Measurements from ENCODE around the gene TPX2. TPM values are rescaled to one million over a fixed set of nuclear protein-coding genes. Genes with fewer than 3 reads are reported as not detected.

TPX2 gene
- total and polyA plus RNA-seq, 2 donors, result 8.2 to 75.6 TPM

DNA sequence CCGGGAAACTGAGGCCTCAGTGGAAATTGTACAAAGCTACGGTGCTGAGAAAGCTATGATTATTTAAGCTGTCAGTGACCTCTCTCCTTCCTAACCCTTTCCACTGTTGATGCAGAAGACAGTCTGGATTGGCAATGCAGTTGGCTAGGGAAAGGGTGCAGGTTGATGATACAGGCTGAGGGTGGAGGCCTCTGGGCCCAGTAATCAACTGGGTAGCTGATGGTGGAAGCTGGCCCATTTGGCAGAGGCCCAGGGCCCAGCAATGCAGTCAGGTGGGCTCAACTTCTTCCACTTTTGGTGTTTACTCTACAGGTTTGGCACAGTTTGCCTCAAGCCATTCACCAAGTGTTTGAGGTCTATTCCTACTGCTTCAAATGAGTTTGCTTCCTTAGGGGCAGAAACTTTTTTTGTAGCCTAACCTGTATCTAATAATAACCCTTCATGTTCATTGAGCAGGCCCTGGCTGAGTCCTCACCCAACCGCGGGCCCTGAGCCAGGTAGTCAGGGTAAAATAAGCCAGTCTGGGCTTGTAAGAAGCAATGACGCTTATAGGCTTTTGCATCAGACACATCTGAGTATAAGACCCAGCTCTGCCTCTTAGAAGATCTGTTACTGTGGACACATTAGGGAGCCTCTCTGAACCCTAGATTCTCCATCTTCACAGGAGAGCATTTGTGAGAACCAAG is 28.5 kb upstream of the TPX2 start:
- Histone ChIP-seq H3K4me3 (ENCODE audit: low read length in 2 of 2) (peak overlapping the region; percentile 22 to 37), H3K27me3 (ENCODE audit: control insufficient read depth in 2 of 2, insufficient read depth in 1 of 2, low read length in 1 of 2) (no peaks in the 10 kb centered on the region), H3K27ac (ENCODE audit: low read depth in 1 of 2, low read length in 1 of 2) (peak overlapping the region; percentile 86 to 98), H3K9me3 (ENCODE audit: control insufficient read depth in 2 of 2, insufficient read depth in 1 of 2, low read length in 1 of 2) (peaks cover 0 to 4% of the 10 kb centered on the region in 2 donors), H3K4me1 (ENCODE audit: control insufficient read depth in 2 of 2, insufficient read depth in 2 of 2, low read length in 2 of 2) (peaks cover 87 to 97% of the 10 kb centered on the region in 2 donors), H3K36me3 (ENCODE audit: control insufficient read depth in 2 of 2, insufficient read depth in 2 of 2, low read length in 1 of 2) (peaks cover 56 to 85% of the 10 kb centered on the region in 2 donors)
- WGBS, result 91% methylated on average over 5 of the region's 5 CpGs
- peak in 1 of 9 donors; percentile 53 for DNase-seq (ENCODE audit: low read depth in 6 of 9, low spot score in 9 of 9)

DNA sequence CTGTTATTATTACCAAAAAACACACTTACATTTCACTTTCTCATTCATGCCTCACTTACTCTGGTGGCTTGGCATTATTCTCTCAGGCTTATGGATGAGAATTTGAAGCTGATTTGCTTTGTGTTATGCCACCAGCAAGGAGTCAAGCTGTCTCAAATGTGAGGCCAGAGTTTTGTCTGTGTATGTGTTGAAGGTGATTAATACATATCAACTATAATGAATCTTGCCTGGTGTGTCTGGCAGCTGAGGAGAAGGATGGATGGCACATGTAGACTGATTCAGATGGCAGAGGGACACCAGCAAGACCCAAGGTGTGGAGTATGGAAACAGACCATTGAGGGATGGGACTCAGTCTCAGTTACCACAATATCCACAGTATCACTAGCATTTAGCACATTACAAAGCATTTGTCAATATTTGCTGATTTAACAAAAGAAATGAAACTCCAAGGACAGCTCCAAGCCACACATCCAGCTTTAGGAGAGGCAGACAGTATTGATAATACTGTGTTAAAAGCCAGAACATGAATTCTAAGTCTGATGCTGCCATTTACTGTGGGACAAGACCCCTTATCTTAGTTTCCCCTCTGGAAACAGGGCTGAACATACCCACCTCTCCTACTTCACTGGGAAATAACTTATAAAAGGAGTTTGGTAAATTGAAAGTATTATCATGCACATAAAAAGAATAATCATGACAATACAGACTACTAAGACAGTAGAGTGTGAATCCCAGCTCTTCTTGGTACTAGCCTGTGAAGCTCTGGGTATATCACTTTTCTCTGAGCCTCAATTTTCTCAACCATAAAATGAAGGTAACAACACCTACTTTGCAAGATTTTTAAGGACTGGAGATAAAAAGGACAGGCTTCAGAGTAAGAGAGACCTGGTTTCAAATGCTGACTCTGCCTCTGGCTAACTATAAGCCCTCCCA is 27.6 kb upstream of the TPX2 start:
- Histone ChIP-seq H3K27ac (ENCODE audit: low read depth in 1 of 2, low read length in 1 of 2) (peak overlapping the region; percentile 80 to 98), H3K4me3 (ENCODE audit: low read length in 2 of 2) (peak overlapping the region; percentile 22 to 37), H3K9me3 (ENCODE audit: control insufficient read depth in 2 of 2, insufficient read depth in 1 of 2, low read length in 1 of 2) (peaks cover 0 to 4% of the 10 kb centered on the region in 2 donors), H3K4me1 (ENCODE audit: control insufficient read depth in 2 of 2, insufficient read depth in 2 of 2, low read length in 2 of 2) (peaks cover 80 to 94% of the 10 kb centered on the region in 2 donors), H3K36me3 (ENCODE audit: control insufficient read depth in 2 of 2, insufficient read depth in 2 of 2, low read length in 1 of 2) (peaks cover 52 to 84% of the 10 kb centered on the region in 2 donors), H3K27me3 (ENCODE audit: control insufficient read depth in 2 of 2, insufficient read depth in 1 of 2, low read length in 1 of 2) (no peaks in the 10 kb centered on the region)
- DNase-seq (ENCODE audit: low read depth in 6 of 9, low spot score in 9 of 9), result peak in 1 of 9 donors; percentile 4

DNA sequence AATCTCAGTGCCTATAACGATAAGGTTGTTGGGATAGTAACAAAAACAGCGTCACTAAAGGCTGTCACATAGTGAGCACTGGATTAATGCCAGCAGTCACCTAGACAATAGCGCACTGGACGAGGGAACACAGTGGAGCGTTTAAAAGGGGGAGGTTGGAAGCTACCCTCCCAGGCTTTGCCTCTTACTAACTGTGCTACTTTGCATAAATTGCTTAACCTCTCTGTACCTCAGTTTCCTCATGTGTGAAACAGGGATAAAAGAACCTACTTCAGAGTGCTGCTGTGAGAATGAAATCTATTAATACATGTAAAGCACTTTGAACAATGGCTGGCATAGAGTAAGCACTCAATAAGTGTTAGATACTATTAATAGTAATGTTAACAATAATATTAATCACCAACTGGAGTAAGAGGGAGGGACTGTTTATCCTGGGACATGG is 27.0 kb upstream of the TPX2 start:
- 88% methylated on average over 5 of the region's 5 CpGs for WGBS
- DNase-seq (ENCODE audit: low read depth in 6 of 9, low spot score in 9 of 9), result peak in 1 of 9 donors; percentile 34

DNA sequence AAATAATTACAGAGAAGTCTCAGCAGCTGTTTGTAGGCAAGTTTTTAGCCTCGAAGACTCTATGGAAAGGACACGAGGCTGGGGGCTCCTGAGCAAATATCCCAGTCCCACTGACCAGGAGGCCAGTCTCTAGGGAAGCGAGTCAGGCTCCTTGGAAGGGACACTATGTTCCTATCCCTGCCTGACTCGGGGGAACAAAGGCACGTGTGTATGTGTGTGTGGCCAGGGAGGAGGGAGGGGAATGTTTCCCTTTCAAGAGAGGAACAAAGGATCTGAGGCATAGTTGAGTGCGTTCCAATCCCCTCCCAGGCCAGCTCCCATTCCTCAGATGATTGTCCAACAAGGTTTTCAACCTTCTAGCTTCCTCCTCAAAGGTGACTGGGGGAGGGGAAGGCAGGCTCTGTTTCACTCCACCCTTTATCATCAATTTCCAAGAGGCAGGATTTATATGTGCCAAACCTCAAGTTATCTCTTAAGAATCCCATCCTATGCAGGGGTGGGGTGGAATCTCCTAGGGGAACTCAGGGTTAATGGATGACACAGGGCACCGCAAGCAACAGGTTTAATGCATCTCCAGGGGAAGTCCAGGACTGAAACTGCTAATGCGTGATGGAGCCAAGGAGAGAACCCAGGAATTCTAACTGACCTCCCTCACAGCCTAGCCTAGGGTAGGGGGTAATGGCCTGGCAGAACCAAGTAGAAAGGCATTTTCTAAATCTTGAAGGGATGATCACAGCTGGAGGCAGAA is 26.4 kb upstream of the TPX2 start:
- H3K4me3 ChIP-seq (ENCODE audit: low read length in 2 of 2), result peak overlapping the region; percentile 22 to 37
- H3K4me1 ChIP-seq (ENCODE audit: control insufficient read depth in 2 of 2, insufficient read depth in 2 of 2, low read length in 2 of 2), result peaks cover 75 to 92% of the 10 kb centered on the region in 2 donors
- WGBS, result 84% methylated on average over 8 of the region's 8 CpGs

More for the DNA sequence above, 27.0 kb upstream of the TPX2 start:
- peaks cover 46 to 84% of the 10 kb centered on the region in 2 donors for H3K36me3 ChIP-seq (ENCODE audit: control insufficient read depth in 2 of 2, insufficient read depth in 2 of 2, low read length in 1 of 2)
- peaks cover 73 to 92% of the 10 kb centered on the region in 2 donors for H3K4me1 ChIP-seq (ENCODE audit: control insufficient read depth in 2 of 2, insufficient read depth in 2 of 2, low read length in 2 of 2)
- H3K27ac ChIP-seq (ENCODE audit: low read depth in 1 of 2, low read length in 1 of 2), result peak overlapping the region; percentile 83 to 98
- H3K27me3 ChIP-seq (ENCODE audit: control insufficient read depth in 2 of 2, insufficient read depth in 1 of 2, low read length in 1 of 2), result no peaks in the 10 kb centered on the region
- H3K4me3 ChIP-seq (ENCODE audit: low read length in 2 of 2), result peak overlapping the region; percentile 22 to 37
- peaks cover 0 to 4% of the 10 kb centered on the region in 2 donors for H3K9me3 ChIP-seq (ENCODE audit: control insufficient read depth in 2 of 2, insufficient read depth in 1 of 2, low read length in 1 of 2)

DNA sequence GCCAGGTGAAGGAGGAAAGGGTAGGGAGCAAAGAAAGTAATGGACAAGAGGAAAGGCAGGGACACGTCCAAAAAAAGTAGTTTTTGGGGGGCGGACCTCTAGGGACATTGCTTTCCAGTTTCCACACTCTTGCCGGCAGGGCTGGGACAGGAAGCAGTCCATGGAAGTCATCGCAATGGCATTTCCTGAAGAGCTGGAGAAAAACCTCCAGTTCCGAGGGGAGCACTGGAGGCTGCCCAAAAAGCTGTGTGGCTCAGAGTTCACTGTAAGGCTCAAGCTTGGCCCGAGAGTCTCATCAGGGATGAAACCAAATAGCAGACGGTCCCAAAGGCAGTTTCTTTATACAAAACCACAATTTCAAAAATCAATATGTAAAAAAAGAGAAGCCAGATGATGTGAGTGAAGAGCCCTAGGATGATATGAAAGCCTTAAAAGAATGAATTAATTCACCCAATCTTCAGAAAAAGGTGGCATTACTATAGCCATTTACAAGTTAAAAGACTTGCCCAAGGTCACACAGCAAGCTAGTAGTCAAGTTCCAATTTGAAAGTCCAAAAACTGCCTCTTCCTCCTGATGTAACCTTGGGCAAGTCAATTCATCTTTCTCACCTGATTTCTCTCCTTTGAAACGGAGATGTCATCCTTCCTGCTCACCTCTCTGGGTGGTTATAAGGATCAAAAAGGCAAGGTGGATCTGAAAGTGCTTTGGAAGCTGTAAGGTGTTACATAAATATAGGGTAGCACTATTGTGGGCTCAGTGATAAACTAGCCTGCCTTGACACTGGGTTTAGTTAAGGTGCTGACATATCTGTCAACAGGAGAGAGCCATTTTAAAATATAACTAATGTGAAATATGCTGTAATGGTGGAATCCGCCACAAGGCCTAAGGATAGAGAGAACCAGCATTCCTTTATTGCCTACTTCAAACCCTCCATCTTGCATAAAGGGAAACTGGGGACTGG is 25.5 kb upstream of the TPX2 start:
- Histone ChIP-seq H3K36me3 (ENCODE audit: control insufficient read depth in 2 of 2, insufficient read depth in 2 of 2, low read length in 1 of 2) (peaks cover 42 to 85% of the 10 kb centered on the region in 2 donors), H3K27ac (ENCODE audit: low read depth in 1 of 2, low read length in 1 of 2) (peak overlapping the region; percentile 86 to 98), H3K9me3 (ENCODE audit: control insufficient read depth in 2 of 2, insufficient read depth in 1 of 2, low read length in 1 of 2) (peaks cover 0 to 4% of the 10 kb centered on the region in 2 donors), H3K27me3 (ENCODE audit: control insufficient read depth in 2 of 2, insufficient read depth in 1 of 2, low read length in 1 of 2) (no peaks in the 10 kb centered on the region), H3K4me3 (ENCODE audit: low read length in 2 of 2) (peak overlapping the region; percentile 25 to 37), H3K4me1 (ENCODE audit: control insufficient read depth in 2 of 2, insufficient read depth in 2 of 2, low read length in 2 of 2) (peaks cover 71 to 90% of the 10 kb centered on the region in 2 donors)
- peak in 1 of 9 donors; percentile 9 for DNase-seq (ENCODE audit: low read depth in 6 of 9, low spot score in 9 of 9)
- WGBS, result 91% methylated on average over 9 of the region's 9 CpGs

More for the DNA sequence above, 26.4 kb upstream of the TPX2 start:
- Histone ChIP-seq H3K36me3 (ENCODE audit: control insufficient read depth in 2 of 2, insufficient read depth in 2 of 2, low read length in 1 of 2) (peaks cover 47 to 85% of the 10 kb centered on the region in 2 donors), H3K27me3 (ENCODE audit: control insufficient read depth in 2 of 2, insufficient read depth in 1 of 2, low read length in 1 of 2) (no peaks in the 10 kb centered on the region), H3K27ac (ENCODE audit: low read depth in 1 of 2, low read length in 1 of 2) (peak overlapping the region; percentile 86 to 98), H3K9me3 (ENCODE audit: control insufficient read depth in 2 of 2, insufficient read depth in 1 of 2, low read length in 1 of 2) (peaks cover 0 to 4% of the 10 kb centered on the region in 2 donors)
- peak in 1 of 9 donors; percentile 25 for DNase-seq (ENCODE audit: low read depth in 6 of 9, low spot score in 9 of 9)

DNA sequence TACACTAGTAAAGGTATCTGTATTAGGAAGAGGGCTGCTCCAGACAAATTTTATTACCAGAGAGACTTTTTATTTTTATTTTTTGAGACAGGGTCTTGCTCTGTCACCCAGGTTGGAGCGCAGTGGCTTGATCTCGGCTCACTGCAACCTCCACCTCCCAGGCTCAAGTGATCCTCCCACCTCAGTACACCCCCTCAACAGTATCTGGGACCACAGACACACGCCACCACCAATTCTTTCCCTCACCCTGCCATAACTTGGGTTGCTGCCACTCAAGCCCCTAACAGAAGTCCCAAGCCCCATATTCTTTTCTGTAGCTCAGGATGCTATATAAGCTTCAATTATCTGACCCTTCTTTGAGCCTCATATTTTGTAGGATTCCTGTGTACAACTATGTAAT is 23.3 kb upstream of the TPX2 start:
- no peaks in the 10 kb centered on the region for H3K27me3 ChIP-seq (ENCODE audit: control insufficient read depth in 2 of 2, insufficient read depth in 1 of 2, low read length in 1 of 2)
- peak in 1 of 9 donors; percentile 38 for DNase-seq (ENCODE audit: low read depth in 6 of 9, low spot score in 9 of 9)
- peaks cover 61 to 86% of the 10 kb centered on the region in 2 donors for H3K4me1 ChIP-seq (ENCODE audit: control insufficient read depth in 2 of 2, insufficient read depth in 2 of 2, low read length in 2 of 2)
- no peaks in the 10 kb centered on the region for H3K9me3 ChIP-seq (ENCODE audit: control insufficient read depth in 2 of 2, insufficient read depth in 1 of 2, low read length in 1 of 2)
- WGBS, result 23% methylated on average over 3 of the region's 3 CpGs
- H3K27ac ChIP-seq (ENCODE audit: low read depth in 1 of 2, low read length in 1 of 2), result peak overlapping the region in 1 of 2 donors; percentile 81
- H3K4me3 ChIP-seq (ENCODE audit: low read length in 2 of 2), result peak overlapping the region; percentile 75 to 85
- H3K36me3 ChIP-seq (ENCODE audit: control insufficient read depth in 2 of 2, insufficient read depth in 2 of 2, low read length in 1 of 2), result peaks cover 48 to 93% of the 10 kb centered on the region in 2 donors

DNA sequence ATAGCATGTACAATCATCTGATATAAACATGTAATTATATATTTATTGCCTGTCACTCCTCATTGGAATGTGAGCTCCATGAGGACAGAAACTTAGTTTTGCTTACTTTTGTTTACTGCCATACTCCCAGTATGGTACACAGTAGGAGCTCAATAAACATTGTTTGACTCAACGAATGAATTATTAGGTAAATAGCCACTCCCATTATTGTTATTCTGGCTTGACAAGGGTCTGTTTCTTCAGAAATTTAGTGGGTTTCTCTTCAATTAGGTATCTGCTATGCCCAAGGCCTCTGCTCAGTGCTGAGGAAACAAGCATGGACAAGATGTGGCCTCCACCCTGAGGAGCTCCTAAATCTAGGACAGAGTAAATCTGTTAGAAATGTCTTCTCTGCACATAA is 22.7 kb upstream of the TPX2 start:
- Histone ChIP-seq H3K4me3 (ENCODE audit: low read length in 2 of 2) (peak overlapping the region; percentile 75 to 85), H3K36me3 (ENCODE audit: control insufficient read depth in 2 of 2, insufficient read depth in 2 of 2, low read length in 1 of 2) (peaks cover 42 to 90% of the 10 kb centered on the region in 2 donors), H3K4me1 (ENCODE audit: control insufficient read depth in 2 of 2, insufficient read depth in 2 of 2, low read length in 2 of 2) (peaks cover 56 to 80% of the 10 kb centered on the region in 2 donors), H3K27me3 (ENCODE audit: control insufficient read depth in 2 of 2, insufficient read depth in 1 of 2, low read length in 1 of 2) (no peaks in the 10 kb centered on the region), H3K9me3 (ENCODE audit: control insufficient read depth in 2 of 2, insufficient read depth in 1 of 2, low read length in 1 of 2) (no peaks in the 10 kb centered on the region), H3K27ac (ENCODE audit: low read depth in 1 of 2, low read length in 1 of 2) (peak overlapping the region in 1 of 2 donors; percentile 81)
- no peak for DNase-seq (ENCODE audit: low read depth in 6 of 9, low spot score in 9 of 9)
- 95% methylated on average over 1 of the region's 1 CpG for WGBS

All from thymus (tissue), 11 donors.